Prostate gland (tissue), 2 donors: ENCODE results near the gene ATOSB. TPM values are rescaled to one million over a fixed set of nuclear protein-coding genes. Genes with fewer than 3 reads are reported as not detected.

Source experiments
- DNase-seq: peaks from one replicate; pipeline ENCODE4 v3.0.0-alpha.2; 2019; ENCODE audit warnings: low spot score
- H3K27ac ChIP-seq, 2 donors: fragments of 200-600 bp; sonication (generic); 2 replicates each; pipeline ENCODE4 v1.5.1; 2017 to 2019
- H3K27me3 ChIP-seq: fragments of 200-600 bp; sonication (generic); replicated peaks from 2 replicates; pipeline ENCODE4 v1.5.1; 2019; ENCODE audit not compliant: insufficient read depth
- H3K36me3 ChIP-seq, 2 donors: fragments of 200-600 bp; sonication (generic); 1 replicate in 1 of 2; 2 replicates in 1 of 2; pipeline versions ENCODE4 v1.5.1 to v1.8.1; 2017 to 2019
- H3K4me1 ChIP-seq: fragments of 200-600 bp; sonication (generic); replicated peaks from 2 replicates; pipeline ENCODE4 v1.5.1; 2019
- H3K4me3 ChIP-seq, 2 donors: fragments of 200-600 bp; sonication (generic); 2 replicates each; pipeline ENCODE4 v1.5.1; 2017 to 2019
- H3K9me3 ChIP-seq: fragments of 200-600 bp; sonication (generic); 2 replicates; pipeline ENCODE4 v1.5.1; 2017
- CTCF ChIP-seq, 4 experiments: fragments of 200-600 bp in 2 of 4; fragments of 450-650 bp in 2 of 4; sonication (generic) in 2 of 4; IDR thresholded peaks; 1 replicate in 3 of 4; 2 replicates in 1 of 4; pipeline ENCODE4 v1.5.1; 2016 to 2019; ENCODE audit warnings: antibody characterized with exemption in 4 of 4, mild to moderate bottlenecking in 2 of 4, moderate library complexity in 2 of 4
- POLR2A ChIP-seq: fragments of 450-650 bp; IDR thresholded peaks from one replicate; pipeline ENCODE4 v1.6.1; 2016; ENCODE audit warnings: antibody characterized with exemption, mild to moderate bottlenecking
- POLR2AphosphoS5 ChIP-seq: sonication (generic); formaldehyde crosslinking; IDR thresholded peaks from one replicate; pipeline ENCODE4 v1.6.1; 2017; ENCODE audit warnings: antibody characterized with exemption
- WGBS: methylation state at CpG from one replicate; pipeline ENCODE4 v1.1.5; 2018; 5-methylcytosine and 5-hydroxymethylcytosine counted together
- intact Hi-C: fragments of 100-400 bp; cut with DNase I; formaldehyde crosslinking; loops from one replicate; pipeline ENCODE4 v1.14.2; 2022
- total RNA-seq, 2 donors: library from RNA; depleted of rRNA; stranded (reverse); fragments of >200 nt; gene quantifications; one replicate each; pipeline ENCODE4 v1.1.0, GENCODE V29; 2016

The ATOSB gene
- 10 to 100 TPM; 15.9 to 21.3 TPM for total RNA-seq

GRCh38 chr9:35115680-35116538, at the start of gene ATOSB:
Gene ATOSB, minus strand, starts transcription at chr9:35115862. Its CDS starts 7,588 bp downstream, at chr9:35108274.
- 1% methylated on average over 54 of the region's 54 CpGs for WGBS
- H3K4me3 ChIP-seq, result peak within 1 kb of the TSS; percentile 45 to 49
- H3K27ac ChIP-seq, result peak within 1 kb of the TSS; percentile 87 to 89
- DNase-seq, result peak; percentile 97
- H3K9me3 ChIP-seq, result no peaks in the 10 kb centered on the region
- H3K27me3 ChIP-seq, result no peaks in the 10 kb centered on the region
- intact Hi-C loops, result loop anchor here (2.0 to 10.0 kb wide), 5 partner anchors 49 to 619 kb away; partner anchors contain the start of genes CREB3, TESK1, TLN1 and UNC13B
- peak; percentile 94 for TF ChIP-seq POLR2A
- peak; percentile 86 for TF ChIP-seq POLR2AphosphoS5
- no peak for TF ChIP-seq CTCF (IDR thresholded peaks at IDR 0.05)
- no peaks in the 10 kb centered on the region for H3K36me3 ChIP-seq
- peaks cover 15% of the 10 kb centered on the region for H3K4me1 ChIP-seq

GRCh38 chr9:35164711-35165110, 49.0 kb upstream of the ATOSB start:
- peak overlapping the region in 1 of 2 donors; percentile 94 for H3K27ac ChIP-seq
- no peak for DNase-seq

GRCh38 chr9:35163413-35163812, 47.8 kb upstream of the ATOSB start:
- no peaks in the 10 kb centered on the region for H3K4me1 ChIP-seq
- no peaks in the 10 kb centered on the region for H3K9me3 ChIP-seq
- no peak for TF ChIP-seq CTCF (IDR thresholded peaks at IDR 0.05)
- H3K27ac ChIP-seq, result peak overlapping the region; percentile 94
- H3K36me3 ChIP-seq, result no peaks in the 10 kb centered on the region
- 71% methylated on average over 3 of the region's 3 CpGs for WGBS
- intact Hi-C loops, result loop anchor here (10.0 kb wide), 1 partner anchor 49 kb away; the partner anchor contains the start of gene ATOSB
- peak overlapping the region; percentile 79 to 83 for H3K4me3 ChIP-seq
- H3K27me3 ChIP-seq, result no peaks in the 10 kb centered on the region
- no peak for DNase-seq

More at GRCh38 chr9:35164711-35165110, 49.0 kb upstream of the ATOSB start:
- intact Hi-C loops, result loop anchor here (10.0 kb wide), 1 partner anchor 50 kb away; the partner anchor contains the start of gene ATOSB
- 85% methylated on average over 3 of the region's 3 CpGs for WGBS
- no peak for TF ChIP-seq POLR2A
- H3K36me3 ChIP-seq, result no peaks in the 10 kb centered on the region
- H3K4me3 ChIP-seq, result peak overlapping the region; percentile 79 to 83
- H3K27me3 ChIP-seq, result no peaks in the 10 kb centered on the region
- no peaks in the 10 kb centered on the region for H3K4me1 ChIP-seq
- H3K9me3 ChIP-seq, result no peaks in the 10 kb centered on the region

- H3K9me3 ChIP-seq, result no peaks in the 10 kb centered on the region
- H3K4me1 ChIP-seq, result no peaks in the 10 kb centered on the region
- no peak for TF ChIP-seq CTCF (IDR thresholded peaks at IDR 0.05)
- no peak for TF ChIP-seq POLR2A
- no peak for TF ChIP-seq POLR2AphosphoS5
- peak overlapping the region; percentile 94 for H3K27ac ChIP-seq
- no peaks in the 10 kb centered on the region for H3K36me3 ChIP-seq
- 19% methylated on average over 11 of the region's 11 CpGs for WGBS
- DNase-seq, result no peak
- no peaks in the 10 kb centered on the region for H3K27me3 ChIP-seq
- intact Hi-C loops, result loop anchor here (10.0 kb wide), 1 partner anchor 48 kb away; the partner anchor contains the start of gene ATOSB
- peak overlapping the region; percentile 79 to 83 for H3K4me3 ChIP-seq
Measured at GRCh38 chr9:35162605-35163315, 47.1 kb upstream of the ATOSB start.
